ENCODE data around the gene PAN3. TPM values are rescaled to one million over a fixed set of nuclear protein-coding genes. Genes with fewer than 3 reads are reported as not detected.

The PAN3 gene
- total and polyA plus RNA-seq, 2 of the 8 experiments (the other 6 are each of a cell fraction or from before 2014, with no cell fraction given), result 12.7 to 39.3 TPM

- no peak for TF ChIP-seq SIRT6 (IDR thresholded peaks at IDR 0.05; ENCODE audit: low read length)
These were observed 6.7 kb downstream of the PAN3 start (continued) for GRCh38 chr13:28145049-28145448.
